Endothelial cell of umbilical vein (primary cell): ENCODE data around the gene OR2C3.

Experiments
- EZH2 ChIP-seq: IDR thresholded peaks from 2 replicates; pipeline ENCODE4 v1.6.1; 2012; ENCODE audit warnings: borderline replicate concordance, low read depth, mild to moderate bottlenecking, moderate library complexity, low read length, inconsistent platforms; ENCODE audit not compliant: severe bottlenecking
- JUN ChIP-seq: IDR thresholded peaks from 2 replicates; pipeline ENCODE4 v1.6.1; 2011; ENCODE audit warnings: borderline replicate concordance, low read depth; ENCODE audit not compliant: insufficient read length, insufficient read depth
- POLR2A ChIP-seq: IDR thresholded peaks from 2 replicates; pipeline ENCODE4 v1.6.1; 2012; ENCODE audit warnings: low read depth, mild to moderate bottlenecking, control low read depth, low read length
- POLR2AphosphoS5 ChIP-seq: IDR thresholded peaks from 2 replicates; pipeline ENCODE4 v1.6.1; 2012; ENCODE audit warnings: low read depth, mild to moderate bottlenecking, control low read depth, low read length, moderate library complexity; ENCODE audit not compliant: insufficient read depth
- TF ChIP-seq, protein P1 (sequence below), 2 donors: IDR thresholded peaks; 1 replicate in 1 of 2; 2 replicates in 1 of 2; pipeline ENCODE4 v1.5.1; 2011; ENCODE audit warnings: low read length in 2 of 2, mild to moderate bottlenecking in 2 of 2, moderate library complexity in 2 of 2, control low read depth in 1 of 2, inconsistent platforms in 1 of 2, low read depth in 1 of 2; ENCODE audit not compliant: insufficient read depth in 1 of 2; ENCODE audit errors: extremely low read depth in 1 of 2

GRCh38 chr1:247551721-247552120 lies 15.5 kb upstream of the OR2C3 start:
- TF ChIP-seq, protein P1, sequence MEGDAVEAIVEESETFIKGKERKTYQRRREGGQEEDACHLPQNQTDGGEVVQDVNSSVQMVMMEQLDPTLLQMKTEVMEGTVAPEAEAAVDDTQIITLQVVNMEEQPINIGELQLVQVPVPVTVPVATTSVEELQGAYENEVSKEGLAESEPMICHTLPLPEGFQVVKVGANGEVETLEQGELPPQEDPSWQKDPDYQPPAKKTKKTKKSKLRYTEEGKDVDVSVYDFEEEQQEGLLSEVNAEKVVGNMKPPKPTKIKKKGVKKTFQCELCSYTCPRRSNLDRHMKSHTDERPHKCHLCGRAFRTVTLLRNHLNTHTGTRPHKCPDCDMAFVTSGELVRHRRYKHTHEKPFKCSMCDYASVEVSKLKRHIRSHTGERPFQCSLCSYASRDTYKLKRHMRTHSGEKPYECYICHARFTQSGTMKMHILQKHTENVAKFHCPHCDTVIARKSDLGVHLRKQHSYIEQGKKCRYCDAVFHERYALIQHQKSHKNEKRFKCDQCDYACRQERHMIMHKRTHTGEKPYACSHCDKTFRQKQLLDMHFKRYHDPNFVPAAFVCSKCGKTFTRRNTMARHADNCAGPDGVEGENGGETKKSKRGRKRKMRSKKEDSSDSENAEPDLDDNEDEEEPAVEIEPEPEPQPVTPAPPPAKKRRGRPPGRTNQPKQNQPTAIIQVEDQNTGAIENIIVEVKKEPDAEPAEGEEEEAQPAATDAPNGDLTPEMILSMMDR (IDR thresholded peaks at IDR 0.05; ENCODE audit: extremely low read depth in 1 of 2, insufficient read depth in 1 of 2, low read depth in 1 of 2, low read length in 2 of 2): no peak
- TF ChIP-seq POLR2A: no peak
- no peak for TF ChIP-seq POLR2AphosphoS5
- TF ChIP-seq JUN: no peak
- TF ChIP-seq EZH2: no peak
